ENCODE results near the gene KCNG4. TPM values are rescaled to one million over a fixed set of nuclear protein-coding genes. Genes with fewer than 3 reads are reported as not detected.

The KCNG4 gene
- total RNA-seq, 3 donors from 2014 or later: not detected

- no peaks in the 10 kb centered on the region for H3K9me3 ChIP-seq
- DNase-seq (no peak), ATAC-seq (no peak)
- intact Hi-C loops (cut with DNase I, micrococcal nuclease): no loop called here
- no peaks in the 10 kb centered on the region for H3K4me1 ChIP-seq (ENCODE audit: low read depth)
- H3K36me3 ChIP-seq (ENCODE audit: low read depth): no peaks in the 10 kb centered on the region
- no peak for TF ChIP-seq CTCF (IDR thresholded peaks at IDR 0.05)
- no peak overlapping the region for H3K4me3 ChIP-seq
Measured at GRCh38 chr16:84194018-84194417, 45.8 kb downstream of the KCNG4 start.

DNA sequence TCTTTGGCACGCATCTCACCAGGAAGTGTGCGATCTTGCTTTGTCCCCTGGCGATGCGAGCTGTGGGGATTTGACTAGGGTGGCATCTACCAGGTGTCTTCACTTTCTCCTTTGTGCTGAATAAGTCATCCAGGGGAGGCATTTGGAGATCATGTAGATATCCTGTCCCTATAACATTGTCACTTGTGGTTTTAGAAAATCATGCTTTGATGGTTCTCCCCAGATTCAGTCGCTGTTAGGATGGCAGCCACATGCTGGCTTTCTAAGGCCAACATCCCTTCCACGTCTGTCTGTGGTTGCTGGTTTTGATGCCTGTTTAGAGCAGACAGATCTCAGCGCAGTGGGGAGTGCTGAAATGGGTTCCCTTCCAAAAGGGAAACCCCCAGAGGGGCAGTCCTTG, 46.3 kb downstream of the KCNG4 start:
- no peak overlapping the region for H3K4me3 ChIP-seq
- no peak for ATAC-seq
- no peaks in the 10 kb centered on the region for H3K36me3 ChIP-seq (ENCODE audit: low read depth)
- DNase-seq: no peak
- H3K4me1 ChIP-seq (ENCODE audit: low read depth): no peaks in the 10 kb centered on the region
- no peak for TF ChIP-seq CTCF (IDR thresholded peaks at IDR 0.05)
- no peaks in the 10 kb centered on the region for H3K9me3 ChIP-seq
- intact Hi-C loops (cut with DNase I, micrococcal nuclease): no loop called here

DNA sequence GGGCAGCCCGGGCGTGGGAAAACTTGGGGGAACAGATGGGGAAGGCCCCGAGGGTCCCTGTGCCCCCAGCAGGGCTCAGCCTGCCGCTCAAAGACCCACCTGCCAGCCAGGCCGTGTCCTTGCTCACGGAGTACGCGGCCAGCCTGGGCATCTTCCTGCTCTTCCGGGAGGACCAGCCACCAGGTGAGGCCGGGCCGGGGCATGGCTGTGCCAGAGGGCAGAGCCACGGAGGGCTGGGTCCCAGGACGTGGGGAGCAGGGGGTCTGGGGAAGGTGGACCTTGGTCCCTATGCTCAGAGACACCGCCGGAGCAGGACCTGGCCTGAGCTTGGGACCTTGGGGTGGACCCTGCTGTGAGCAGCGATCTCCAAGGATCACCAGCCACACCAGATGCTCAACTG, 48.3 kb downstream of the KCNG4 start:
- H3K9me3 ChIP-seq: no peaks in the 10 kb centered on the region
- no peak for TF ChIP-seq CTCF (IDR thresholded peaks at IDR 0.05)
- DNase-seq (no peak), ATAC-seq (no peak)
- H3K36me3 ChIP-seq (ENCODE audit: low read depth): no peaks in the 10 kb centered on the region
- no peak overlapping the region for H3K4me3 ChIP-seq
- intact Hi-C loops (cut with DNase I, micrococcal nuclease): no loop called here
- H3K4me1 ChIP-seq (ENCODE audit: low read depth): no peaks in the 10 kb centered on the region

DNA sequence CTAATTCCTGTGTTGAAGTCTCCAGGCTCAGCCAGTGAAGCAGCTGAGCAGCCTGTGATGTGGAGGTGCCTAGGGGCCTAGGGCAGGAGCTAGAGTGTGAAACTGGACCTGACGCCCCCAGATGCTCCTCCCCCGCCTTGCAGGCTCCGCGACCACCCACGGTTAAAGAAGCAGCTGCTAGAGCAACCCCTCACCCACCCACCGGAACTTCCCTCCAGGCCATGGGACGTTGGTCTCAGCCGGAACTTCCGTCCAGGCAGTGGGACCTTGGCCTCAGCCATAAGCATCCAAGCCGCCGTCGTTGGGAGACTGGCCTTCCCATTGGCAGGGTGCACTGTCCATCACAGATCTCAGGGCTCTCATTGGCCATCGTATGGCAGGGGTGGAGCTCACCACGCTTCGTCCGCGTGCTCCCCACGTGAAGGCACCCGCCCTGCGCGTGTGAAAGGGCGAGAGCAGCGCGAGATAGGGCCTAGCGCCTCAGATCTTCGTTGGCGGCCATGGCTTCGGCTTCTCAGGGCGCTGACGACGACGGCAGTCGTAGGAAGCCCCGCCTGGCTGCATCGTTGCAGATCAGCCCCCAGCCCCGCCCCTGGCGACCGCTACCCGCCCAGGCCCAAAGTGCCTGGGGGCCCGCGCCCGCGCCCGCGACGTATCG, 49.0 kb downstream of the KCNG4 start, which contains the start of gene ADAD2:
ADAD2 (plus strand) TSS at position 427 of the 658 bp plus-strand sequence; CDS start at position 501, 74 bp downstream.
- no peak for ATAC-seq
- intact Hi-C loops (cut with DNase I, micrococcal nuclease): no loop called here
- no peak for TF ChIP-seq CTCF (IDR thresholded peaks at IDR 0.05)
- H3K4me3 ChIP-seq: no peak within 1 kb of the TSS
- peaks cover 4% of the 10 kb centered on the region for H3K4me1 ChIP-seq (ENCODE audit: low read depth)
- no peaks in the 10 kb centered on the region for H3K9me3 ChIP-seq
- H3K36me3 ChIP-seq (ENCODE audit: low read depth): no peaks in the 10 kb centered on the region
- no peak for DNase-seq

- Histone ChIP-seq H3K36me3 (ENCODE audit: low read depth) (no peaks in the 10 kb centered on the region), H3K4me3 (peak within 1 kb of the TSS; percentile 87), H3K4me1 (ENCODE audit: low read depth) (peaks cover 9% of the 10 kb centered on the region), H3K9me3 (no peaks in the 10 kb centered on the region)
- TF ChIP-seq CTCF (IDR thresholded peaks at IDR 0.05): peak; percentile 97
- ATAC-seq (peak; percentile 100), DNase-seq (peak; percentile 94 to 97 (median 95))
- intact Hi-C loops (cut with DNase I, micrococcal nuclease): loop anchor here in 1 of 2 donors (5.0 kb wide), 1 partner anchor 105 kb away; no protein-coding TSS in a partner anchor
Measured at GRCh38 chr16:84186685-84187437, 53.0 kb downstream of the KCNG4 start, which contains the start of gene TAF1C. TAF1C (minus strand) TSS chr16:84187057; CDS start chr16:84184988, 2,069 bp downstream.

All from mucosa of descending colon (tissue), 3 donors.